Measurements from ENCODE around the gene VN1R2.

GRCh38 chr19:53308339-53308811 is 50.3 kb downstream of the VN1R2 start:
- peak; percentile 24 to 57 (median 40) for TF ChIP-seq CTCF (IDR thresholded peaks at IDR 0.05)
- TF ChIP-seq POLR2A (IDR thresholded peaks at IDR 0.05) = no peak

Measured in adrenal gland (tissue), 5 donors.